Stimulated activated CD4-positive, alpha-beta T cell treated with anti-CD3 and anti-CD28 coated beads, Interleukin-4, amount 100 ng/mL, for 24 hours (primary cell): ENCODE data around the gene CTSH.
"Not testable (repeated sequence)": the region's sequence is repeated elsewhere in the genome, so short reads cannot be mapped to it uniquely, and the experiment has no call there.

ENCODE experiments used
- DNase-seq: peaks from one replicate; pipeline ENCODE4 v3.0.0-alpha.2; 2020

CTSH gene

GRCh38 chr15:78879517-78880241 lies 65.2 kb downstream of the CTSH start:
- DNase-seq, result no peak

GRCh38 chr15:78878356-78878755 lies 66.5 kb downstream of the CTSH start:
- no peak for DNase-seq

GRCh38 chr15:78876954-78877353 lies 67.9 kb downstream of the CTSH start:
- DNase-seq, result not testable (repeated sequence)

- no peak for DNase-seq
Observed at GRCh38 chr15:78875107-78875914, 69.5 kb downstream of the CTSH start.

- peak; percentile 30 for DNase-seq
Observed at GRCh38 chr15:78873793-78874765, 70.8 kb downstream of the CTSH start.

- peak; percentile 94 for DNase-seq
Observed at GRCh38 chr15:78872972-78873792, 71.7 kb downstream of the CTSH start.

- peak; percentile 95 for DNase-seq
Observed at GRCh38 chr15:78872155-78872971, 72.5 kb downstream of the CTSH start, which contains the start of gene MORF4L1. Gene MORF4L1, plus strand, starts transcription at chr15:78872890. Its CDS starts 128 bp downstream, at chr15:78873018.

- not testable (repeated sequence) for DNase-seq
Observed at GRCh38 chr15:78871483-78872127, 73.2 kb downstream of the CTSH start.
